ENCODE results near the gene ANKRD11.

ANKRD11 gene

GRCh38 chr16:89507214-89507833 is 17.0 kb upstream of the ANKRD11 start:
- peak overlapping the region; percentile 95 for H3K4me3 ChIP-seq (replicated peaks; ENCODE audit: low read depth, low read length)
- TF ChIP-seq, protein P1, sequence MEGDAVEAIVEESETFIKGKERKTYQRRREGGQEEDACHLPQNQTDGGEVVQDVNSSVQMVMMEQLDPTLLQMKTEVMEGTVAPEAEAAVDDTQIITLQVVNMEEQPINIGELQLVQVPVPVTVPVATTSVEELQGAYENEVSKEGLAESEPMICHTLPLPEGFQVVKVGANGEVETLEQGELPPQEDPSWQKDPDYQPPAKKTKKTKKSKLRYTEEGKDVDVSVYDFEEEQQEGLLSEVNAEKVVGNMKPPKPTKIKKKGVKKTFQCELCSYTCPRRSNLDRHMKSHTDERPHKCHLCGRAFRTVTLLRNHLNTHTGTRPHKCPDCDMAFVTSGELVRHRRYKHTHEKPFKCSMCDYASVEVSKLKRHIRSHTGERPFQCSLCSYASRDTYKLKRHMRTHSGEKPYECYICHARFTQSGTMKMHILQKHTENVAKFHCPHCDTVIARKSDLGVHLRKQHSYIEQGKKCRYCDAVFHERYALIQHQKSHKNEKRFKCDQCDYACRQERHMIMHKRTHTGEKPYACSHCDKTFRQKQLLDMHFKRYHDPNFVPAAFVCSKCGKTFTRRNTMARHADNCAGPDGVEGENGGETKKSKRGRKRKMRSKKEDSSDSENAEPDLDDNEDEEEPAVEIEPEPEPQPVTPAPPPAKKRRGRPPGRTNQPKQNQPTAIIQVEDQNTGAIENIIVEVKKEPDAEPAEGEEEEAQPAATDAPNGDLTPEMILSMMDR (IDR thresholded peaks at IDR 0.05; ENCODE audit: low read depth, low read length, missing control alignments) = no peak
- DNase-seq (ENCODE audit: extremely low read depth, low read depth) = no peak

- DNase-seq (ENCODE audit: extremely low read depth, low read depth) = no peak
- H3K4me3 ChIP-seq (replicated peaks; ENCODE audit: low read depth, low read length) = peak overlapping the region; percentile 95
- TF ChIP-seq, protein P1 (IDR thresholded peaks at IDR 0.05; ENCODE audit: low read depth, low read length, missing control alignments) = no peak
Observed at GRCh38 chr16:89506791-89507191, 16.4 kb upstream of the ANKRD11 start.

GRCh38 chr16:89506113-89506504 is 15.7 kb upstream of the ANKRD11 start:
- TF ChIP-seq, protein P1 (IDR thresholded peaks at IDR 0.05; ENCODE audit: low read depth, low read length, missing control alignments) = no peak
- no peak overlapping the region for H3K4me3 ChIP-seq (replicated peaks; ENCODE audit: low read depth, low read length)
- no peak for DNase-seq (ENCODE audit: extremely low read depth, low read depth)

- no peak overlapping the region for H3K4me3 ChIP-seq (replicated peaks; ENCODE audit: low read depth, low read length)
Observed at GRCh38 chr16:89505204-89506112, 15.1 kb upstream of the ANKRD11 start.

DNA sequence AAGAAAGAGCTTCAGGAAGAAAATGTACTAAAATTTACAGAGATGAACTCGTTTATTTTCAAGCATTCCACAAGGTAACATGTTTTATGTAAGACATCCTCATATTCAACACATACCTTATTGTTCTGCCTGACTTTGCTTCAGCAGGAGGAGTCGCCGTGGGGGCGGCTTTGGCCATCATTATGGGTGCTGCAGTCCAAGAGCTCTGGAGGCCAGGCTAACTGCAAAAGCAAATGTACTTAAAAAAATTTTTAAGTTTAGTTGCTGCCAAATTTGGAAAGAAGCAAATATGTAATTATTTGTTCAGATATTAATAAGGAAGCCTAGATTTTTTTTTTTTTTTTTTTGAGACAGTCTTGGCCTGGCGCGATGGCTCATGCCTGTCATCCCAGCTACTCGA is 13.7 kb upstream of the ANKRD11 start:
- no peak overlapping the region for H3K4me3 ChIP-seq (replicated peaks; ENCODE audit: low read depth, low read length)
- no peak for DNase-seq (ENCODE audit: extremely low read depth, low read depth)
- TF ChIP-seq, protein P1 (IDR thresholded peaks at IDR 0.05; ENCODE audit: low read depth, low read length, missing control alignments) = no peak

More at GRCh38 chr16:89505204-89506112, 15.1 kb upstream of the ANKRD11 start:
- peak; percentile 94 for DNase-seq (ENCODE audit: extremely low read depth, low read depth)
- TF ChIP-seq, protein P1 (IDR thresholded peaks at IDR 0.05; ENCODE audit: low read depth, low read length, missing control alignments) = no peak

DNA sequence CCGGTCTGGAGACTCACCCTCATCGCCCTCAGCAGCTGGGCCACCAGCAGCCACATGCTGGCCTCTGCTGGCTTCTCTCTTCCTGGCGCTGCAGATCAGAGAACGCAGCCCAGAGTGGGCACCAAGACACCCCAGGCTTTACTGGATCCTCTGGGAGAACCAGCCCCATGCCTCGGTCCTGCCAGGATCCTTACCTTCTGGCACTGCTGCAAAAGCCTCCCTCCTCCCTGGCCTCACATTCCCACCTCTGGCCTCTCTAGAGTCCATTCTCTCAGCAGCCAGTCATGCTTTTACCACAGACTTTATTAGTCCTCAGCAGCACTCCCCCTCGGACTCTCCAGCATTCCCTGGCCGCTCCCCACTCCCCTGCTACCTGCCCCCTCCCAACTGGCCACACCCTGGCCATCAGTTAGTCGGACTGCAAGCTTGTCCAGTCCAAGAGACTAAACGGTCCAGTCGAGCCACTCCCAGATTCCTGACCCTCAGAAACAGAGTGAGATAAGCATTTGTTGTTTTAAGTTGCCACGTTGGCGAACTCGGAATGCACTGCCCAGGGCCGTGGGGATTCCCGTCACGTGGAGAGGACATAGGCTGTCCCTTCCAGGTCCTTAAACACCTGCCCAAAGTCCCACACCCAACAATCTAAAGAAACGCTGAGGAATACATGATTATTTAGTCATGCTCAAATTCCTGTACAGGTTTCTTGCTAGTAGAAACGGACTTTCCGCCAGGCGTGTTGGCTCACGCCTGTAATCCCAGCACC is 11.9 kb upstream of the ANKRD11 start:
- no peak overlapping the region for H3K4me3 ChIP-seq (replicated peaks; ENCODE audit: low read depth, low read length)
- TF ChIP-seq, protein P1 (IDR thresholded peaks at IDR 0.05; ENCODE audit: low read depth, low read length, missing control alignments) = no peak
- no peak for DNase-seq (ENCODE audit: extremely low read depth, low read depth)
